Choroid plexus epithelial cell (primary cell): Measurements from ENCODE around the gene B4GALNT4.
A peak's percentile ranks its signal among the peaks of the same experiment; 100 is the strongest.

Source experiments
- DNase-seq: peaks from one replicate; pipeline ENCODE4 v3.0.0-alpha.2; 2010; ENCODE audit warnings: low read depth
- H3K4me3 ChIP-seq: 2 replicates; pipeline ENCODE4 v1.5.1; 2011; ENCODE audit warnings: low read depth, mild to moderate bottlenecking, control low read depth, low read length, moderate library complexity
- TF ChIP-seq, protein P1 (sequence below): conservative IDR thresholded peaks from 2 replicates; pipeline ENCODE4 v1.5.1; 2011; ENCODE audit warnings: low read depth, mild to moderate bottlenecking, control low read depth, inconsistent platforms, low read length, moderate library complexity

The B4GALNT4 gene

DNA sequence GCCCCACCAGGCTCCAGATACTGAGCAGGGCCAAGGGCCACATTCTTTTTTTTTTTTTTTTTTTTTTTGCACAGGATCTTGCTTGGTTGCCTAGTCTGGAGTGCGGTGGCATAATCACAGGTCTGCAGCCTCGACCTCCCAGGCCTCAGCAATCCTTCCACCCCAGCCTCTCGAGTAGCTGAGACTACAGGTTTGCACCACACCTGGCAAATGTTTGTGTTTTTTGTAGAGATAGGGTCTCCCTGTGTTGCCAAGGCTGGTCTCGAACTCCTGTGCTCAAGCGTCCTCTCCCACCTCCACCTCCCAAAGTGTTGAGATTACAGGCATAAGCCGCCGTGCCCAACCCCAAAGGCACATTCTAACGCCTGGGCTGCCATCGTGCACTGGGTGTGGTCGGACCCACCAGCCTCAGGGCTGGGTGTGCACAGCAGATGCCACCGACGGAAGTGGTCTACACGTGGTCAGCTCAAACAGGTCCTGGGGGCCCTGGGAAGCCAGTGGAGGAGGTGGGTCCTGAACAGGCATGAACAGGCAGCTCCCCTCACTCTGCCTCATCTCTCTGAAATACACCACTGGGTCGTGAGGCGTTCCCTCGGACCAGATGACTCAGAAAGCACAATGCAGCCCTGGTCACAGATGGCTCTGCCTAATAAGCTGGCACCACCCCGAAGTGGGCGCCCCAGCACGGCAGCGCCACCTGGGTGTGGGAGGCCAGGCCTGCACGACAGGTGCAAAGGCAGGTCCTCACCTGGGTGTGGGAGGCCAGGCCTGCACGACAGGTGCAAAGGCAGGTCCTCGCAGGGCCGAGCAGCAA lies 5.1 kb upstream of the B4GALNT4 start:
- TF ChIP-seq, protein P1, sequence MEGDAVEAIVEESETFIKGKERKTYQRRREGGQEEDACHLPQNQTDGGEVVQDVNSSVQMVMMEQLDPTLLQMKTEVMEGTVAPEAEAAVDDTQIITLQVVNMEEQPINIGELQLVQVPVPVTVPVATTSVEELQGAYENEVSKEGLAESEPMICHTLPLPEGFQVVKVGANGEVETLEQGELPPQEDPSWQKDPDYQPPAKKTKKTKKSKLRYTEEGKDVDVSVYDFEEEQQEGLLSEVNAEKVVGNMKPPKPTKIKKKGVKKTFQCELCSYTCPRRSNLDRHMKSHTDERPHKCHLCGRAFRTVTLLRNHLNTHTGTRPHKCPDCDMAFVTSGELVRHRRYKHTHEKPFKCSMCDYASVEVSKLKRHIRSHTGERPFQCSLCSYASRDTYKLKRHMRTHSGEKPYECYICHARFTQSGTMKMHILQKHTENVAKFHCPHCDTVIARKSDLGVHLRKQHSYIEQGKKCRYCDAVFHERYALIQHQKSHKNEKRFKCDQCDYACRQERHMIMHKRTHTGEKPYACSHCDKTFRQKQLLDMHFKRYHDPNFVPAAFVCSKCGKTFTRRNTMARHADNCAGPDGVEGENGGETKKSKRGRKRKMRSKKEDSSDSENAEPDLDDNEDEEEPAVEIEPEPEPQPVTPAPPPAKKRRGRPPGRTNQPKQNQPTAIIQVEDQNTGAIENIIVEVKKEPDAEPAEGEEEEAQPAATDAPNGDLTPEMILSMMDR, result peak; percentile 34
- DNase-seq, result no peak
- no peak overlapping the region for H3K4me3 ChIP-seq

GRCh38 chr11:364991-365725 lies 4.1 kb upstream of the B4GALNT4 start:
- H3K4me3 ChIP-seq, result no peak overlapping the region
- DNase-seq, result peak; percentile 34
- TF ChIP-seq, protein P1, result no peak

- DNase-seq, result no peak
- H3K4me3 ChIP-seq, result no peak overlapping the region
- TF ChIP-seq, protein P1, result no peak
Observed at GRCh38 chr11:365831-366230, 3.5 kb upstream of the B4GALNT4 start.

- no peak for DNase-seq
- no peak overlapping the region for H3K4me3 ChIP-seq
- TF ChIP-seq, protein P1, result no peak
Observed at GRCh38 chr11:367956-368413, 1.3 kb upstream of the B4GALNT4 start.

- DNase-seq, result peak; percentile 25
- H3K4me3 ChIP-seq, result no peak overlapping the region
- TF ChIP-seq, protein P1, result no peak
Observed at GRCh38 chr11:368414-369335, 624 bp upstream of the B4GALNT4 start.

GRCh38 chr11:370070-370941 lies 1.0 kb downstream of the B4GALNT4 start:
- no peak for DNase-seq
- no peak overlapping the region for H3K4me3 ChIP-seq
- TF ChIP-seq, protein P1, result no peak
